GM19238 (cell line): ENCODE measurements around the gene RASAL2.
"Not testable (repeated sequence)": the region's sequence is repeated elsewhere in the genome, so short reads cannot be mapped to it uniquely, and the experiment has no call there.

Experiments used
- DNase-seq: peaks from one replicate; pipeline ENCODE4 v3.0.0; 2011; ENCODE audit warnings: low spot score; ENCODE audit not compliant: insufficient read length

The RASAL2 gene

DNA sequence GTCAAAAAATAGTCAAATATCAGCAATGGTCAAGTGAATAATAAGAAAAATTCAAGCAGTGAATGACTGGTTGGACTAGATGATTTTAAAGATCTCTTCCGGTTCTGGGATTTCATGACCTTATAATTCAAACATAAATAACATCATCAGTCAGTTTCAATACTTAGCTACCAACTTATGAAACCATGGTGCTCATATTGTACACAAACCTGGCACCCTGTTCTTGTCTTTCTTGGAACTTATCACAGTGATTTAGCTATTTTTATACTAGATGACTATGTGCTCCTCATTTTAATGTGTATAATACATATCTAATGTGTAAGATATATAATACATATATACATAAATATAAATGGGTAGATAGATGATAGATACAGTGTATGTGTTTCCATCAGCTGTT is 245.9 kb downstream of the RASAL2 start:
- no peak for DNase-seq

DNA sequence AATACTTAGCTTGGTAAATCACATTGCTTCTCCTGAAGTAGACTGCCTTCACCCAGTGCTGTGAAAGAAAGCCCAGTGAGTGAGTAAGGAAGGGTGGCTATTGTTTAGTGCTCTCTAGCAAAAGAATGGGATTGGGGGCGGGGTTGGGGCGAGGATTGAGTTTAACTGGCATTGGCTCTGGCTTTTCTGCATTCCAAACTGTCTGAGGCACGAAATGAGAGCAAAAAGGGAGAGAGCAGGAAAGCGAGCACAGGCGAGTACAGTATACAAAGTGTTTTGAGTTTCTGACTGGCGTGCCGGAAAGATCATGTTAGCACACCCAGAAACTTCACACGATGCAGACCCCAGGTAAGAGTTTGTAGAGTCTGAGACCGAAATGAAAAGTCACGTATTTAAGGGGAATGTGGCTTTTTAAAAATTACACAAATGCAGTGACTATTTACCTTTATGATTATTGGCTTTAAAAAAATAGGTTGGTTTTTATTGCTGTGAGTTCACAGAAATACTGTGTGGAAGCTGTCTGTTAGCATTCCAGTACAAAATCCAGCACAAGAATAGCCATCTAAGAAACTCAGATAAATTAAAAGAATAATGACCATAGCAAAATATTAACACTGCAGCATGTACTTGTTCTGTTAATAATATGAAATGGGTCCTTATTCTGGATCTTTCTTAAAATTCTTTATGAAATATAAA is 247.5 kb downstream of the RASAL2 start:
- no peak for DNase-seq

DNA sequence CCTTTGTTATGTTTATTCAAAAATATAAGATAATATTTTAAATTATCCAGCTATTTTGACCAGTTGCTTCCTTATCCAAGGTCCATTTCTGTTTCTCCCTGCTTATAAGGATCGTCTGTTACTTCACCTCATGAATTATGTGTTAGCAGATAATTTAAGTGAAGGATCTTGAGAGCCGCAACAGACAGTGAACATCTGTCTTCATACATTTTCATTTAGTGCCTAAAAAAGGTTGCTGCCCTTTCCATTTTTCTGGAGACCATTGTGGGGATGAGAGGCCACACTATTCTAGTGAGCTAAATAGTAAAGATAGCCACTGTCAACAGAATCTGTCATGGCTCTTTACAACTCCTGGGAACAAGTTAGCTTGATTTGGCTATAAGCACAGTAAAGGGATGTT is 248.8 kb downstream of the RASAL2 start:
- DNase-seq: no peak

DNA sequence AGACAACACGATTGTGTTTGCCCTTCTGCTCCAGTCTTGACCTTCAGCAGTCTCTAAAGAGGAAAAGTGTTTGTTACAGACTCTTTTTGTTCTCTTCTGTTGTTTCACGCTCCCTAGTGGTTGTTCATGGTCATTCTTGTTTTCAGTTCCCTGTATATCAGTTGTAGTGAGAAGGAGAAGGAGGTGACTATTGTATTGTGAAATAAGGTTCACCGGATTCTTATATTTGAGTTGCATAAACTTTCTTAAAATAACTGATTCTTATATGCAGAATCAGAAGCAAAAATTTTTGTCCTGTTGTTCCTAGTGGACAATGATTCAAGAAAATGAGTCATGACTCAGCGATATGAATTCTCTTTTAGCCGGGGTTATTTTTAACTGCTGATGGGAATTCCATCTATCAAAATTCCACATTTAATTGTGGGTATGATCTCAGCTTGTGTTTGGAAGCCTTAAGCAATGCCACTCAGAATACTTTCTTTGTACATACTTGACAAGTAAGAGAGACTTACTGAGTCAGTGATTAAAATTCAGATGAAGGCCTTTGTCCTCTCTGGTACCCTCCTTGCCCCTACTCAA is 250.7 kb downstream of the RASAL2 start:
- DNase-seq: no peak

DNA sequence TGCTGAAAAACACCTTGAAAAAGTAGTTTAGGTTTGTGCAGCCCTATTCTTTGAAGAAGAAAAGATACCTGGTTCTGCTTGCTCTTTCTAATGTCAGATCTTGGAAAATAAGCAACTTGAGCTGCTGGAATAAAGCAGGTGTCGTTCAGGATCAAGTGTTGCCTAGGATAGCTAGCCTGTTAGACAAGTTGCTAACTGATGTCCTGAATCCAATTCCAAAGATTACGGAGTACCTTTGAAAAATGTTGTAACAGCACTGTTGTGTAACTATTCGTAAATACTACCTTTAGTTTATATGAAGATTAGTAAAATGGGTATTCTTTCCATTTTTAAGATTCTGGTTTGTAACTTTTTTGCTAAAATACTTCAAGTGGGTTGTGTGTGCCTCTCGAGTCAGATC is 251.3 kb downstream of the RASAL2 start:
- DNase-seq: no peak

DNA sequence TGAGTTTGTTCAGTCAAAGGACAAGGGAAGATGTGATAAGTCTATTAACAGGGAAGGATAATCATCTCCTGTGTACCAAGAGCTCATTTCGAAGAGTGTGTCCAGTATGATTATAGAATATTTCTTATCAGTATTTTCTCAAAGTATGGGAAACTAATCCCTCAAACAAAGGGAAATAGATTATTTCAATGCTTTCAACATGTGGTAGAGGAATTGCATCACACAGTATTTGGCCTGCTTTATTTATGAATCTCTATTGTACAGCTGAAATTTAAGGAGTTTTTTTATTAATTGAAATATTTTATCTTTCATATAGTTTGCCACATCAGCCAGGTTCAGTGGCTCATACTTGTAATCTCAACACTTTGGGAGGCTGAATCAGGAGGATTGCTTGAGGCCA is 251.9 kb downstream of the RASAL2 start:
- DNase-seq: no peak

DNA sequence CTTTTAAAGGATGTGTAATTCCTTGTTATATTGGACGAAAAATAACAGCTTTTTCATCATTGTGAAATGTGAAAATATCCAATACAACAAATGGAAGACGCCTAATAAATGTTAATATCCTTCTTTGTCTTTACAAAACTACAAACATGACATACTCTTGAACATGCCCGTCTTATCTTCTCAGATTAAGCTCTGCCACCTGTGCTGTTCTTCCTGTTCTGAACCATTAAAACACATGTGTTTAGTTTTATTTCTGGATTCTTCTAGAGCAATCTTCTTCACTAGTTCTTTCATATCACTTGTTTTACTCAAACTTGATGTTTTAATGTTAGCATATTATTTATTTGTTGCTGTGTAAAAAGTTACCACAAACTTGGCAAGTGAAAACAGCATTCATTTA is 255.9 kb downstream of the RASAL2 start:
- no peak for DNase-seq

DNA sequence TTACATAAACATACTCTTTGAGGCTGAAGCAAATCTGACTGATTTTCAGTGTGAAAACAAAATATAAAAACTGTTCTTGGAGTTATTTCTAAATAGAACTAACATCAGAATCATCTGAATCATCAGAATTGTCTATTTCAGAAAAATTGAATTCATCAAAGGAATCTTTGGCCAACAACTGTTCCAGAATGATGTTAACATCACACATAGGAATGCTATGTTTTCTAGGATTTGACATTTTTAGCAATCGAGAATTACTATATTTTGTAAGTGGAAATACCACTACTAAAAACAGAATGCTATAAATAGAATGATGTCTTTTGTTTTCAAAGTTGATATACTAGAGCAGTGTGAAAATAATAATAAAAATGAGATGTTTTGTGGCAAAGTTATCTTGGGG is 258.0 kb downstream of the RASAL2 start:
- not testable (repeated sequence) for DNase-seq

DNA sequence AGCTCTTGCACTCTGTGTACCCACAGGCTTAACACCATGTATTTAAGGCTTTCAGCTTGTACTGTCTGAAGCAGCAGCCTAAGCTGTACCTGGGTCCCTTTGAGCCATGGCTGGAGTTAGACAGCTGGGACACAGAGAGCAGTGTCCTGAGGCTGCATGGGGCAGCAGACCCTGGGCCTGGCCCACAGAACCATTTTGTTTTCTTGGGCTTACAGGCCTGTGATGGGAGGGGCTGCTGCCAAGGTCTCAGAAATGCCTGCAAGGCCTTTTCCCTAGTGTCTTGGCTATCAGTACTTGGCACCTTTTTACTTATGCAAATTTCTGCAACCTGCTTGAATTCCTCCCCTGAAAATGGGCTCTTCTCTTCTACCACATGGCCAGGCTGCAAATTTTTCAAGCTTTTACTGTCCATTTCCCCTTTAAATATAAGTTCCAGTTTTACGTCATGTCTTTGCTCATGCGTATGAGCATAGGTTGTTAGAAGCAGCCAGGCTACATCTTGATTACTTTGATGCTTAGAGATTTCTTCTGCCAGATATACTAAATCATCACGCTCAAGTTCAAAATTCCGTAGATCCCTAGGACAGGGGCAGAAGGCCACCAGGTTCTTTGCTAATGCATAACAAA is 259.0 kb downstream of the RASAL2 start:
- DNase-seq: no peak

DNA sequence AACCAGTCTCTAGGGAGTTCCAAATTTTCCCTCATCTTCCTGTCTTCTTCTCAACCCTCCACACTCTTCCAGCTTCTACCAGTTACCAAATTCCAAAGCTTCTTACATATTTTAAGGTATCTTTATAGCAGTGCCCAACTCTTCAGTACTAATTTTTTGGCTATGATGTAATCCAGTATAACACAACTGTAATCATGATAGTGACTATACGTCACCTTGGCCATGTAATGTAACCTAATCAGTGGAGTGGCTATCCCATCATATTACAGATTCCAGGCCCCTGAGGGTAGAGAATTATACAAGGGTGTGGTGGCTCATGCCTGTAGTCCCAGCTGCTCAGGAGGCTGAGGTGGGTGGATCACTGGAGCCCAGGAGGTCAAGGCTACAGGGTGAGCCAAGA is 259.6 kb downstream of the RASAL2 start:
- no peak for DNase-seq

DNA sequence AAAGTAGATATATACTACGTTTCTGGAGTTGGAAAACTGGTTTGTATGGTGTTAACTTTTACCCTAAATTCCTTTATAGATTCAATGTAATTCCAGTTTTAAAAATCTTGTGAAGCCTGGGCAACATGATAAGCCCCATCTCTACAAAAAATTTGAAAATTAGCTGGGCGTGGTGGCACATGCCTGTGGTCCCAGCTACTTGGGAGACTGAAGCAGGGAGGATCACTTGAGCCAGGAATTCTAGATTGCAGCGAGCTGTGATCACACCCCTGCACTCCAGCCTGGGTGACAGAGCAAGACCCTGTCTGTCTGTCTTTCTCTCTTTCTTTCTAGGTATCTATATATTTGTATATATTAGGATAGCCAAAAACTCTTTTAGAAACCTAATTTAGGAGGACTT is 260.9 kb downstream of the RASAL2 start:
- no peak for DNase-seq

DNA sequence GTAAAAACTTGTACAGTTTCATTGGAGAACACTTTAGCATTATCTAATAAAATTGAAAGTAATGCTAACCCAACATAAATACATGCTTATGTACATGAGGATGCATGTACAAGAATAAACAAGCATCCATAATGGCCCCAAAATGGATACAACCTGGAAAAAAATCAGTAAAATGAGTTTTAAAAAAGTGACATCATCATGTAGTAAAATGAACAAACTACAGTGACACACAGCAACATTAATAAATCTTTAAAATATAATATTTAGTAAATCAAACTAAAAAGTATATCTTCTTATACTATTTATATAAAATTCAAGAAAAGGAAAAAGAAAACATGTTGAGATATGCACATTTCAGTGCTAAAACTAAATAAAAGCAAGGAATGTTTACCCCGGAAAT is 262.4 kb downstream of the RASAL2 start:
- no peak for DNase-seq

DNA sequence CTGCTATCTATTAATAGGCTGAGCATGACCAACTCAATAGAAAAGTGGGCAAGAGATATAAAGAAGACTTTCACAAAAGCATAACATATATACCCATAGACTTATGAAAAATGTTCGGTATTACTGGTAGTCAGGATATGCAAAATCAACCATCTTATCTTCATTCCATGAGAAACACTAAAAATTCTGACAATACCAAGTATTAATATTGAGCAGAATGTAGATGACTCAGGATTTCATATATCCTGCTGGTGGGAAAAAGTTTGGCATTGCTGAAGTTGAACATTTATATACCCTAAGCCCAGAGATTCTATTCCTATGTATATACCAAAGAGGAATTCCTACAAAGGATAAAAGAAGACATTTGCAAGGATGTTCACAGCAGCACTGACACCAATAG is 264.6 kb downstream of the RASAL2 start:
- no peak for DNase-seq

DNA sequence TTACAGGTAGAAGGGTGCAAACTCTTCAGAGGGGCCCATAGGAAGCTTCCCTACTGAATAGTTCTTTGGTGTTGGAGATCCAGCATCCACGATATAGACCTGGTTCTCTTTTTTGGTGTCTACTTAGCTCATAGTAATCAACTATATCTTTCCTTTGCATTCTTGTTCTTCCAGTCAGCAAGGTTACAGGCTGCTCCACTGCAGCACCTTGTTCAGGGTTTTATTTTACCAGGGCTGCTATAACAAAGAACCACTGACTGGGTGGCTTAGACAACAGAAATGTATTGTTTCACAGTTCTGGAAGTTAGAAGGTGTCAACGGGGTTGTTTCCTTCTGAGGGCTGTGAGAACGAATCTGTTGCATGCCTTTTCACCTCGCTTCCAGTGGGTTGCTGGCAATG is 266.5 kb downstream of the RASAL2 start:
- no peak for DNase-seq

DNA sequence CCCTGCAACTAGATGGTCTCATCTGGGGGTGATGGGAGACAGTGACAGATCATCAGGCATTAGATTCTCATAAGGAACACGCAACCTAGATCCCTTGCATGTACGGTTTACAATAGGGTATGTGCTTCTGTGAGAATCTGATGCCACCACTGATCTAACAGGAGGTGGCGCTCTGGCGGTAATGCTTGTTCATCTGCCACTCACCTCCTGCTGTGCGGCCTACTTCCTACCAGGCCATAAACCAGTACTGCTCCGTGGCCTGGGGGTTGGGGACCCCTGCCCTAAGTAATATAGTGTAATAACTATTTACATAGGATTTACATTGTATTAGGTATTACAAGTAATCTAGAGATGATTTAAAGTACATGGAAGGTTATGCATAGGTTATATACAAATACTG is 267.9 kb downstream of the RASAL2 start:
- no peak for DNase-seq

DNA sequence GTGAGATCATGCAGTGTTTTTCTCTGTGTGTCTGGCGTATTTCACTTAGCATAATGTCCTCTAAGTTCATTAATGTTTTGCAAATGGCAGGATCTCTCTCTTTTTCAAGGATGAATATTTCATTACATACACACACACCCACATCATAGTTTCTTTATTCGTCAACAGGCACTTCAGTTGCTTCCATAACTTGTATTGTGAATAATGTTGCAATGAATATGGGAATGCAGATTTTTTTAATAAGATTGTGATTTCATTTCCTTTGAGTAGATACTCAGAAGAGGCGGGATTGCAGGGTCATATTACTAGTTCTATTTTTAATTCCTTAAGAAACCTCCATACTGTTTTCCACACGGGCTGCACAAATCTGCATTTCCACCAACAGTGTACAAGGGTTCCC is 268.8 kb downstream of the RASAL2 start:
- DNase-seq: no peak

DNA sequence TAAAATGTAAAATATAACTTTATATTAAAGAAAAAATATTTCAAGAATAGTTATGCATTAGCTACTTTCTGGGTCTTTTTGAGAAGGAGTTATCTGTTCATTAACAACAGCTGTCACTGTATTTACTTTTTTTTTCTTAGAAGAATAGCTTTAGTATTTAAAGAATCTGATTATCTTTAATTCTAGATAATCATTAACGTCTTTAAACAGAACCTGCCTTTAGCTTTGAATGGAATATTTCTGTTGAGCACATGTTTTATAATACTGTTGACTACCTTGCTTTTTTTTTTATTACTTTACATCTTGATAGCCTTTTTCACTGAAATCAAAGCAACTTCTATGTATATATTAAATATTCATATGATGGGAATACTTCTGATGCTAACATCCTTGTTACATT is 270.9 kb downstream of the RASAL2 start:
- DNase-seq: no peak

DNA sequence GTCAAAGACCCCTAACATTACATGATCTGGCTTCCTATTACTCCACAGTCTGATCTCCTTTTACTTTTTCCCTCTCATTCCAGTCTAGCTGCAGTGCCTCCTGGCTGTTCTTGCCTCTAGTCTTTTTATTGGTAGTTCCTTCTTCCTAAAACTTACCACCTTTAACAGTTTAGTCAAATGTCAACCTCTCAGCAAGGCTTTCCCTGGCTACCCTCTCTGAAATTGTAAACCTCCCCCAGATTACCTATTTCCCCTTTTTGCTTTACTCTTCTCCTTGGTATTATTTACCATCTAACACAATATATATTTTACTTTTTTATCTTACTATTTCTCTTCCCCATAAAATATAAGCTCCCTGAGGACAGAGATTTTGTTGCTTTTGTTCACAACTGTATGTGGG is 273.2 kb downstream of the RASAL2 start:
- no peak for DNase-seq

DNA sequence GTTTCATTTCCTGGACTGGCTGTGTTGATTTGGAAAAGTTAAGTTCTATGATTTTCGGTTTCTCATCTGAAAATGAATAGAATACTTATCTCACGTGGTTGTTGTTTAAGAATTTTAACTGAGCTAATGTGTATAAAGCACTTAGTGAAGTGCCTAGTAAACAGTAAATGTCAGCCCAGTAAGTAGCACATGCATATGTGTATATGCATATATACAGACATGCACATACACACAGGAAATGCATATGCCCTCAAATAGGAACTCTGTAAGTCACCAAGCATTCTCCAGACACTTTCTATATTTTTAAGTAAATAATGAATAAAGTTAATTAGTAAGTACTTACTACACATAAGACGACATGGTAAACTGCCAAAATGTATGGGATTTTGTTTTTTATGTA is 274.3 kb downstream of the RASAL2 start:
- no peak for DNase-seq

DNA sequence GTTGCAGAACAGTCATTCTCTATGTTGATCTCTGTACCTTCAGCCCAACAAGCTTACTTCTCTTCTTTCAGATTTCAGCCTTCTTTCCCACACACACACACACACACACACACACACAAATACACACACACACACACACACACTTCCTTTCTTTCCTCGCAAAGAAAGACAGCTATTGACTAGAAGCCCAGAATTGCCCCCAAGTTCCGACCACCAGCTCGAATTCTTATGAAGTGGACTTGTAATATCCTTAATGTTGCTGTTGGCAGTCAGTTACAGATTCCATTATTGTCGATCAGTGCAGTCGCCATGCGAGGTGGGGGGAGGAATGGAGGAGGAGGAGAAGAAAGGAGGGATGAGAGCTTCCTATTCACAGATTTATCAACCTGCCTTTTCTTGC is 277.3 kb downstream of the RASAL2 start:
- no peak for DNase-seq

DNA sequence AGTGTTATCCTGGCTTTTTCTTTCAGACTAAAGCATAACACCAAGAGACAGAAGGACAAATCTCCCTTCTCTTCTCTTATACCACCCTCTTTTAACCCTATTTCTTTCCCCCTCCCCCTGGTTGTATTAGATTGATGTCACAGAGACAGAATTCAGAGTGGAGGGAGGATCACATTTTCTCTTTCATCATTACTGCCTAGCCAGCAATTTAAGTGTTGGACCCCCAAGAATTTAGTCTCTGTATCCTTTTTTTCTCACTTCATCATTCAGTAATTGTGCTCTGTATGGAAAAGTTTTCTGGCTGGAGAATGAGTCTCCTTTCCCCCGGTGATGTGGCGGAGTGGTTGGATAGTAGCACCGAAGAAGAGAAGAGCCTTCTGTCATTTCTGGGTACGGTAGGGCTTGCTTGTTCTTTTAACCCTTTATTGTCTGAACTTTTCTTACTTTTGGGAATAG is 278.1 kb downstream of the RASAL2 start:
- no peak for DNase-seq

DNA sequence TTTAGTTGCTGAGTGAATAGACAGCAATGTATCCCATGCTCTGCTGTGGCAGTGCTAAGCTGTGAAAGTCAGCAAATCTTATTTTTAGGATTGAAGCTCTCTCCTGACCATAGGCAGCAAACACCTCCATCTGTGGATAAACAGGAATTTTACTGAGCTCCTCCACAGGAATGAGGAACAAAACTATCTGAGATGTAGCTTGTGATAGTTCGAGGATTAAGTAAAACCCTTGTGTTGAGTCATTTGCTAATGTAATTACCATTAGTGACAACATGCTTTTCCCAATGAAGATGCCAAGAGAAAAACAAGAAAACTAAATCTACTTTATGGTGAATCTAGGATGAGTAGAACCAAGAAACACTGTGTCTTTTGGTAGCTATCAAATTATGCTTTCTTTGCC is 280.1 kb downstream of the RASAL2 start:
- no peak for DNase-seq

DNA sequence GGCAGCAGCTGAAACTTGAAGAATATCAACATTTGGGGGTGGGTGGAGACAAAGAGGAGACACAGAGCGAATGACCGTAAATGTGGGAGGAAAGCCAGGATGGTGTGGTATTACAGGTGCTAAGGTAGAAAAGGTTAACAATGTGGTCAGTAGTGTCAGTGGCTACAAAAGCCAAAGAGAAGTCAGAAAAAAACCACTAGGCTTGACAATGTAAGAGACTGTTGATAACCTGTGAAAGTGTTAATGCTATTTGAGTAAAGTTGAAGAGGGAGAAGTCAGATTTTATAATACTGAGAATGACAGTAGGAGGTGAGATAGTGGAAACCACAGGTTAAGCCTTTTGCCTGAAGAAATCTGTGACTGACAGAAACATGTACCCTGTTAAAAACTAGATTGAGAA is 282.1 kb downstream of the RASAL2 start:
- DNase-seq: no peak
